Endodermal cell (in vitro differentiated cells): ENCODE measurements around the gene PPP2R1A. TPM values are rescaled to one million over a fixed set of nuclear protein-coding genes. Genes with fewer than 3 reads are reported as not detected.

Source experiments
- DNase-seq: peaks from one replicate; pipeline ENCODE4 v3.0.0-alpha.2; 2017
- H3K27ac ChIP-seq: 2 replicates; pipeline ENCODE4 v1.5.1; 2013; ENCODE audit warnings: mild to moderate bottlenecking, low read depth, low read length, moderate library complexity
- H3K27me3 ChIP-seq: 2 replicates; pipeline ENCODE4 v1.6.1; 2013; ENCODE audit warnings: mild to moderate bottlenecking, low read length, moderate library complexity; ENCODE audit not compliant: insufficient read depth, control insufficient read depth, poor library complexity, severe bottlenecking
- H3K36me3 ChIP-seq: 2 replicates; pipeline ENCODE4 v1.7.0; 2013; ENCODE audit warnings: mild to moderate bottlenecking, low read length, moderate library complexity; ENCODE audit not compliant: control insufficient read depth, insufficient read depth
- H3K4me1 ChIP-seq: one replicate; pipeline ENCODE4 v1.7.0; 2013; ENCODE audit warnings: low read length; ENCODE audit not compliant: control insufficient read depth, insufficient read depth
- H3K4me3 ChIP-seq: 2 replicates; pipeline ENCODE4 v1.5.1; 2013; ENCODE audit warnings: mild to moderate bottlenecking, low read length, moderate library complexity
- H3K9ac ChIP-seq: 2 replicates; pipeline ENCODE4 v1.6.1; 2013; ENCODE audit warnings: mild to moderate bottlenecking, low read length, moderate library complexity; ENCODE audit not compliant: poor library complexity, severe bottlenecking; ENCODE audit errors: extremely low read depth
- H3K9me3 ChIP-seq: 2 replicates; pipeline ENCODE4 v1.6.1; 2013; ENCODE audit warnings: mild to moderate bottlenecking, low read length, moderate library complexity; ENCODE audit not compliant: control insufficient read depth
- H3K27ac Mint-ChIP-seq: 2 replicates; pipeline ENCODE4 v1.8.0; 2020; ENCODE audit warnings: mixed read lengths
- H3K27me3 Mint-ChIP-seq: 2 replicates; pipeline ENCODE4 v1.8.0; 2021; ENCODE audit warnings: mild to moderate bottlenecking, mixed read lengths; ENCODE audit not compliant: insufficient read depth
- H3K36me3 Mint-ChIP-seq: 2 replicates; pipeline ENCODE4 v1.8.0; 2020; ENCODE audit warnings: low read depth, mixed read lengths
- H3K4me1 Mint-ChIP-seq: 2 replicates; pipeline ENCODE4 v1.8.0; 2020; ENCODE audit warnings: mixed read lengths
- H3K4me3 Mint-ChIP-seq: 2 replicates; pipeline ENCODE4 v1.8.0; 2020; ENCODE audit warnings: mild to moderate bottlenecking, moderate library complexity, mixed read lengths
- H3K9me3 Mint-ChIP-seq: 2 replicates; pipeline ENCODE4 v1.8.0; 2020; ENCODE audit warnings: mild to moderate bottlenecking, mixed read lengths
- CTCF ChIP-seq: fragments of 200-600 bp; sonication (generic); conservative IDR thresholded peaks from 2 replicates; pipeline ENCODE4 v1.5.0; 2021; ENCODE audit warnings: antibody characterized with exemption, mild to moderate bottlenecking
- WGBS, 2 experiments: methylation state at CpG; one replicate each; pipeline versions ENCODE4 v1.1.5 to v1.1.7; 2013; ENCODE audit warnings: missing lambda C conversion rate in 2 of 2, mixed read lengths in 1 of 2; ENCODE audit not compliant: insufficient coverage in 1 of 2, insufficient read length in 1 of 2; 5-methylcytosine and 5-hydroxymethylcytosine counted together
- total RNA-seq, 2 donors: library from RNA; stranded (reverse); fragmentation: NEBNext Ultra II Directional in 1 of 2; extraction: Animal tissue kit (Norgen Biotek cat#: 25700) in 1 of 2; gene quantifications; 2 replicates in 1 of 2; 3 replicates in 1 of 2; pipeline ENCODE4 v1.2.1, GENCODE V29; 2021

PPP2R1A gene
- total RNA-seq, 2 donors from 2014 or later = 345 to 348 TPM

GRCh38 chr19:52170863-52171320 lies 19.0 kb upstream of the PPP2R1A start:
- H3K36me3 ChIP-seq = peaks cover 27% of the 10 kb centered on the region
- no peak for TF ChIP-seq CTCF
- peaks cover 24% of the 10 kb centered on the region for H3K9me3 ChIP-seq
- H3K4me3 Mint-ChIP-seq = peak overlapping the region; percentile 91
- peak overlapping the region; percentile 79 for H3K9ac ChIP-seq
- peaks cover 27% of the 10 kb centered on the region for H3K9me3 Mint-ChIP-seq
- H3K27ac Mint-ChIP-seq = peak overlapping the region; percentile 90
- peaks cover 26% of the 10 kb centered on the region for H3K36me3 Mint-ChIP-seq
- H3K4me3 ChIP-seq = peak overlapping the region; percentile 100
- peaks cover 19% of the 10 kb centered on the region for H3K4me1 Mint-ChIP-seq
- 1 to 5% methylated on average over 4 to 22 of the region's 22 CpGs for WGBS, 2 experiments
- no peaks in the 10 kb centered on the region for H3K4me1 ChIP-seq
- DNase-seq = peak; percentile 72
- no peak overlapping the region for H3K27ac ChIP-seq
- no peaks in the 10 kb centered on the region for H3K27me3 ChIP-seq
- H3K27me3 Mint-ChIP-seq = no peaks in the 10 kb centered on the region

GRCh38 chr19:52171321-52172169 lies 18.3 kb upstream of the PPP2R1A start, which contains the start of gene ZNF836:
TSS of gene ZNF836 (minus strand) at chr19:52171621. CDS start at chr19:52168072, 3,549 bp downstream.
- peak; percentile 96 for DNase-seq
- Mint-ChIP-seq H3K4me1 (peaks cover 21% of the 10 kb centered on the region), H3K27ac (peak within 1 kb of the TSS; percentile 90), H3K9me3 (peaks cover 30% of the 10 kb centered on the region), H3K36me3 (peaks cover 26% of the 10 kb centered on the region), H3K4me3 (peak within 1 kb of the TSS; percentile 91), H3K27me3 (no peaks in the 10 kb centered on the region)
- H3K9ac ChIP-seq = peak within 1 kb of the TSS; percentile 79
- WGBS, 2 experiments = 14 to 19% methylated on average over 29 to 37 of the region's 37 CpGs
- H3K36me3 ChIP-seq = peaks cover 27% of the 10 kb centered on the region
- no peak within 1 kb of the TSS for H3K27ac ChIP-seq
- TF ChIP-seq CTCF = no peak
- H3K27me3 ChIP-seq = no peaks in the 10 kb centered on the region
- H3K4me3 ChIP-seq = peak within 1 kb of the TSS; percentile 100
- H3K9me3 ChIP-seq = peaks cover 24% of the 10 kb centered on the region
- no peaks in the 10 kb centered on the region for H3K4me1 ChIP-seq

DNA sequence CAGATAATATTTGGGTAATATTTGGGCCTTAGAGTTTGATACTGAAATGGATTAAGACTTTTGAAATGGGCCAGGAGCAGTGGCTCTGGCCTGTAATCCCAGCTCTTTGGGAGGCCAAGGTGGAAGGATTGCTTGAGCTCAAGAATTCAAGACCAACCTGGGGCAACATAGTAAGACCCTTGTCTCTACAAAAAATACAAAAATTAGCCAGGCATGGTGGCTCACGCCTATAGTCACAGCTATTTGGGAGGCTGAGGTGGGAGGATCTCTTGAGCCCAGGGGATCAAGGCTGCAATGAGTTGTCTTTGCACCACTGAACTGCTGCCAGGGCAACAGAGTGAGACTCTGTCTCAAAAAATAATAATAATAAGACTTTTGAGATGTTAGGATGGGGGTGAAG lies 17.5 kb upstream of the PPP2R1A start:
- H3K4me1 ChIP-seq = no peaks in the 10 kb centered on the region
- Mint-ChIP-seq H3K4me3 (peak overlapping the region; percentile 91), H3K27ac (no peak overlapping the region), H3K27me3 (no peaks in the 10 kb centered on the region), H3K9me3 (peaks cover 36% of the 10 kb centered on the region), H3K36me3 (peaks cover 21% of the 10 kb centered on the region), H3K4me1 (peaks cover 28% of the 10 kb centered on the region)
- H3K9ac ChIP-seq = no peak overlapping the region
- DNase-seq = no peak
- 92% methylated on average over 1 of the region's 1 CpG; no CpG with 5 or more reads in 1 of the 2 experiments for WGBS, 2 experiments
- peaks cover 21% of the 10 kb centered on the region for H3K9me3 ChIP-seq
- H3K27me3 ChIP-seq = no peaks in the 10 kb centered on the region
- H3K36me3 ChIP-seq = peaks cover 22% of the 10 kb centered on the region
- TF ChIP-seq CTCF = no peak
- H3K27ac ChIP-seq = no peak overlapping the region
- peak overlapping the region; percentile 100 for H3K4me3 ChIP-seq
